HG02943 (cell line): ENCODE results near the gene ASTL.
A peak's percentile ranks its signal among the peaks of the same experiment; 100 is the strongest.
"Not testable (repeated sequence)": the region's sequence is repeated elsewhere in the genome, so short reads cannot be mapped to it uniquely, and the experiment has no call there.

ENCODE experiments used
- ATAC-seq: cut with Tn5 transposase; IDR thresholded peaks from one replicate; pipeline ENCODE4 v1.9.1; 2021; ENCODE audit warnings: mild to moderate bottlenecking, low read depth, moderate library complexity; ENCODE audit not compliant: unreplicated experiment

The ASTL gene

DNA sequence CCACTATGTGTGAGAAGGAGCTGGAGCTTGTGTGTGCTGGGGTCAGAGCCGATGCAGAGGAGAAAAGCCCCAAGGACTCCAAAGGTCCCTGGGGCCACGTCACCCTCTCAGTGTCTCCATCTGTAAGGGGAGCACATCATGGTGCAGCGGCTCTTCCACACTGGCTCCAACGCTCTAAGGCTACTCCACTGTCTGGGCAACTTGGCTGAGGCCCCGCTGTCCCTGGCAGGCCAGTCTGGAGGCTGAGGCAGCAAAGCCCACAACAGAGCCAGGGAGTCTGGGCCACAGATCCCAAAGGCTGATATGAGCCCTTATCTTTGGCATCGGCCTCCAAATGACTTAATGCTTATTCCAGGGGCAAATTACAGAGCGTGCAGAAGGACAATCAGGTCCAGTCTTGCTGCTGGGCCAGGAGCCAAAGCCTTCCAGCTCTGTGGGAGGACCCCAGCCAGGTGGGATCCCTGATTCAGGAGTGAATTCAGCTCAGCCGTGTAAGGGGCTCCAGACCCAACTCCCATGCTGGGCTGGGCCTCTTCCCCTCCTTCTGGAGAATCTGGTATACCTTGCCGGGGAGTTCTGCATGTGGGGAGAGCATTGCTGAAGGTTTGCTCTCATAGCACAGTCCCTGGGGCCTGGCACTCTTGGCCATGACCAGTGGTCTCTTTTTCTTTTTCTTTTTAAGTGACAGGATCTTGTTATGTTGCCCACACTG, 8.7 kb upstream of the ASTL start:
- ATAC-seq = no peak

DNA sequence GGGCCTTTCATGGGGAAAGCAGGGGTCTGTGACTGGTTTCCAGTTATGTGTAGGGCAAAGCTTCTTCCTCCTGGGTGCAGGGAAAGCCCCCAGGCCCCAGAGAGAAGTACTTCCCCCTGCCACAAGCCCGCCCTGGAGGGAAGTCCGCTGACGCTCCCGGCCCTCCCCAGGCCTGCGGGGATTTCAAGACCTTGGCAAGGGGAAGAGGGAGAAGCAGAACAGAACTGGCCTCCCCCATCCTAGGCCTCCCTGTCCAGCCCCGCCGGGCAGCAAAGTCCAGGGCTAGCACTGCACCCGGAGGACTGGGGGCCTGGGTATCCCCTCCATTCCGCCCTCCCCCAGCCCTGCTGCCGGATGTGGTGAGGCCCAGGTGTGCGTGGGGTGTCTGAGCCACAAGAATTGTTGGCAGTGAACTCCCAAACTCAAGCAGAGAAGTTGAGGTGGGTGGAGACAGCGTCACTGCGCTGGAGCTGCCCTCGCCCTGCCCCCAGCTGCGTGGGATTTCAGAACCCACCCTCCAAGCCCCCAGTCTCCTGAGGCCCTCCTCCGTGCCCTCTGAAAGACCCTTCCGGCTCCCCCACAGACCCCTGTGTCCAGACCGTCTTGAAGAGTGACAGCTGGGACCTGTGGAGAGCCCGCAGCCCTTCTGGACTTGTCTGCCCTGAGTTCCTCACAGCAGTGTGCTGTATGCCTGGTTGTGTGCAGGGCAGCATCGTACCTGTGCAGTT, 8.0 kb upstream of the ASTL start:
- ATAC-seq = peak; percentile 32

DNA sequence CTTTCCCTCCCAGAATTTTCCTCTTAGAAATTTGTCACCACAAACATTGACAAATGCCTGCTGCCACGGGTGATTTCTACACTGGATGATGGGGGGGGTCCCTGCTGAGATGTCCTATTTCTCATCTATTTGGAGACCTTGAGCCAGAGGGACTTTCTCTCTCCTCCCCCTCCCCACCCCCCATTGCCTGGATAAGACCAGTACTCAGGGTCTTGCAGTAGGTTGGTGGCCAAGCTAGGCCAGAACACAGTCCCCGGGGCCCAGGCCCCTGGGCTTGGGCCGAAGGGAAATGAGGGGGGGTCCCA, 7.5 kb upstream of the ASTL start:
- ATAC-seq = no peak

DNA sequence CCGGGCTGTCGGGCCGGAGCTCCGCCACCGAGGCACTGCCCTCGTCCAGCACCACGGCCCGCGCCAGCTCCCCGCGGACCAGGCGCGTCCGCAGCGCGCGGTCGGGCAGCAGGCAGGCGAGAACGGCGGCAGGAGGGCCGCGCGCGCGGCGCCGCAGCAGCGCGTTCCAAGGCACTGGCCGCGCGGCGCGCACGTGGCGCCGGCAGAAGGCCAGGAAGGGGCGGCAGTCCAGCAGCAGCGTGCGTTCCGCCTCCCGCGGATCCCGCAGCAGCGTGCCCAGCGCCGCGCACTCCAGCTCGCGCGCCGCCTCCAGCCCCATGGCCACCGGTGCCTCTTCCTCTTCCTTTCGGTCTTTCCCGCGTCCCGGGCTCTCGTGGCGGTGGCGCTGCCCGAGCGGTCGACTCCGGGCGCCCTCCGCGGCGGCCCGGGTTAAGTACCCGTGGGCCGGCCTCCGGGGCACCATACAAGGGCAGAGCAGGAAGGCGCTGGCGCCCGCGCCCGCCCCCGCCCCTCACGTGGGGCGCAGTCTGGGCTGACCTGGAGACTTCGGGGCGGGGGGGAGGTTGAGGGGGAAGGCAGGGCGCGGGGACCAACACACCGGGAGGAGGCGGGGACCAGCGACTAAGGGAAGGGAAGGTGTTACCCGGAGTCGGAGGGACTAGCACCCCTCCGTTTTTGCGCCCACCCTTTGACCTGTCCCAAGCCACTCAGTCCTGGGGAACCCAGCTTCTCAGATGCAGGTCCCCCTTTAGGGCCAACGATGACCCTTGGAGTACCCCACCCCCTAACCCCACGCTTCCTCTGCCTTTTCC, 6.9 kb upstream of the ASTL start, which contains the start of gene DUSP2:
DUSP2 (minus strand) TSS at position 405 of the 812 bp plus-strand sequence; CDS start at position 319, 86 bp downstream.
- peak; percentile 45 for ATAC-seq

DNA sequence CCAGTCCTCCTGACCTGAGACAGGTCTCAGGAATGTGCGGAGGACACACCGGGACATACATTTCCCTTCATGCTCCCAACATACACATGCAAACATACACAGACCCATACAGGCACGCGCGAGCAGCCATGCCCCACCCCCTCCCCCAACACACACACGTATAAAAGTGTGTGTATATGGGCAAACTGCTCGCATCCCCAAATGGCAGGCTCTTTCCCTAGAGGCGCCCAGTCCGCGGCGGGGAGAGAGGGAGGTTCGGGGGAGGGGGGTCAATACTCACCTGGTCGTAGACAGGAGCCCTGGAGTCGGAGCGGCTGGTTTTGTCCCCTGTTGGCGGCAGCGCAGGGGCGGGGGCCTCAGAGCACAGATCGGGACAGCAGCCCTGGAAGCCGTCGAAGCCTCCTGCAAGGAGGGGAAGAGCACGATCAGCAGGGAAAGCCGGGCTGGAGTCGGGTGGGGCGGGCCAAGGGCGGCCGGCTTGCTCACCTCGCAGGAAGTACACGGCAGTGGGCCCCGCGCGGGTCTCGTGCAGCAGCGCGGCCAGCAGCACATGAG, 6.3 kb upstream of the ASTL start:
- ATAC-seq = no peak

DNA sequence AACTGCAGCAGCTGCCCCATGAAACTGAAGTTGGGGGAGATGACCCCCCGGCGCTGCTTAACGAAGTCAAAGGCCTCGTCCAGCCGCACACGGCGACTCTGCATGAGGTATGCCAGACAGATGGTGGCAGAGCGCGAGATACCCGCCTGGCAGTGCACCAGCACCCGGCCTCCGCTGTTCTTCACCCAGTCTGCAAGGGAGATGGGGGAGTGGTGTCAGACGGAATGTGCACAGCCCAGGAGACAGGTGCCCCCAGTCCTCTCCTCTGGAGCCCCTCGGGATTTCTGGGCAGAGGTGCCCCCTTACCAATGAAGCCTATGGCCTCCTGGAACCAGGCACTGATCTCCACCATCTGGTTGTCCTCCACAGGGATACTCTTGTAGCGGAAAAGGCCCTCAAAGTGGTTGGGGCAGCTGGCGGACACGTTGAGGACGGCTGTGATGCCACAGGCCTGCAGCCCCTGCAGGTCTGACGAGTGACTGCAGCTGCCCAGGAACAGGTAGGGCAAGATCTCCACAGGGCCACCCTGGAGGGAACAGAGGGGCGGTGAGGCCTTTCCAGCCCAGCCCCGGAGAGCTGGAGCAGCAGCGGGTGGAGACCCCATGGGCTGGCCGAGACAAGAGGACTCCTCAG, 5.7 kb upstream of the ASTL start:
- no peak for ATAC-seq

DNA sequence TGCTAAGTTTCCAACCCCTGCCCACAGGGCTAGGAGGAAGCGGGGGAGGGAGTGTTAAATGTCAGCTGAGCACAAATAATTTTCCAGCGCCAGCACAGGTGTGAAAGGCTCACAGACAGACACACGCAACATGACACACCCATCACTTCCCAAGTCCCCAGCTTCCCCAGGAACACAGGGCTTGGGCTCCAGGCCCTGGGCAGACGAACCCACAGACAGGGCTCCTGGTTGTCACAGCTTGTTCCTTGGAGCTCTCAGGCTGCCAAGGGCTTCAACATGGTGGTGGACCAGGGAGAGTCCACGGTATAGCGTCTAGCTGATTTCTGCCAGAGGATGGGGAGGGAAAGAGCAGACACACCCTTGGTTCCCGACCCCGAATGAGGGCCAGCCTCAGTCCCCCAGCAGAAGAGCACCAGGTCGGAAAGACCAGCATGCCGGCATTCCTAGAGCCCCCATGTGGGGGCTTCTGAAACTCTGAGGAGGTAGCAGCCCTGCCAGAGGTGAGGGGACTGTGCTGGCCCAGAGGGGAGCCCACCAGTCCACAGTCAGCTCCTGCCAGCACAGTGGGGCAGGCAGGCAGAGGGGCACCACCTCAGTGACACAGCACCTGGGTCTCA, 5.0 kb upstream of the ASTL start:
- no peak for ATAC-seq

DNA sequence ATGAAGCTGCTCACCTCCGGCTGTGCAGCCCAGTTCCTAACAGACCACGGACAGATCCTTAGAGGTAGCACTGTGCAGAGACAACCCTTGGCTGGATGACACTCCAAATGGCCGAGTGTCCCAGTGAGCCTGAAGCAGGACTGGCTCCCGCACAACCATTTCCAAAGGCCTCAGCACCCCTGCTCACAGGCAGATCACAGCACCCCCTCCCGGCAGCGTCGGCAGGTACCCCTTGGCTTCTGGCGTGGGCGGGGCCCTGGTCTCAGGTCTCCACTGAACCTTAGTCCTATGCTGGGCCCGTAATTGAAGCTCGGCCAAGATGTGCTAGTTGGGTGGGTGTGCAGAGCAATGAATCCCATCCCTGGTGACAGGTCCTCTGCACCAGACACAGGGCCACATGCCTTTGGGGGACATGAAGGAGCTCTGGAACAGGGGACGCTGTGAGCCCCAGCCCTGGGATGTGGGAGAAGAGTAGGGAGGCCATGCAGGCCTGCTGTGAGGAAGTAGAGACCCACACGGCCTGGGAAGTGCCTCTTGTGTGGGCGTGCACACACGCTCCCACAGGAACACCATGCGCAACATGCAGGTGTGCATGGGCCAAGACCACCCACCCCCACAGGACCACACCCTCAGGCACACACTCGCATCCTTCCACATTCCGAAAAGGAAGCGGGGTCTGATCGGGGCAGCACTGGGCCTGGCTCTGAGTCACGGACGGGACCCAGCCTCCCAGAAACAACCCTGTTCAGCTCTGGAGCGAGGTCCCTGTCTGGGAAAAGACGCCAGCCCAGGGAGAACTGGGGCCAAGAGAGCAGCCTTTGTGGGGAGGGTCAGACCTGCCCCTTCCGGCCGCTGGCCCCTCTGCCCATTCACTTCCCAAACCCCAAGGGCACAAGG, 4.2 kb upstream of the ASTL start:
- ATAC-seq = no peak

DNA sequence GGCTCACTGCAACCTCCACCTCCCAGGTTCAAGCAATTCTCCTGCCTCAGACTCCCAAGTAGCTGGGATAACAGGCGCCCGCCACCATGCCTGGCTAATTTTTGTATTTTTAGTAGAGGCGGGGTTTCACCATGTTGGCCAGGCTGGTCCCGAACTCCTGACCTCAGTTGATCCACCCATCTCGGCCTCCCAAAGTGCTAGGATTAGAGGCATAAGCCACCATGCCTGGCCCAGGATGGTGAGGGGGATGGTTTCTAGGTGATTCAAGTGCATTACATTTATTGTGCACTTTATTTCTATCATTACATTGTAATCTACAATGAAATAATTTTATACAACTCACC, 3.3 kb upstream of the ASTL start:
- ATAC-seq = not testable (repeated sequence)

DNA sequence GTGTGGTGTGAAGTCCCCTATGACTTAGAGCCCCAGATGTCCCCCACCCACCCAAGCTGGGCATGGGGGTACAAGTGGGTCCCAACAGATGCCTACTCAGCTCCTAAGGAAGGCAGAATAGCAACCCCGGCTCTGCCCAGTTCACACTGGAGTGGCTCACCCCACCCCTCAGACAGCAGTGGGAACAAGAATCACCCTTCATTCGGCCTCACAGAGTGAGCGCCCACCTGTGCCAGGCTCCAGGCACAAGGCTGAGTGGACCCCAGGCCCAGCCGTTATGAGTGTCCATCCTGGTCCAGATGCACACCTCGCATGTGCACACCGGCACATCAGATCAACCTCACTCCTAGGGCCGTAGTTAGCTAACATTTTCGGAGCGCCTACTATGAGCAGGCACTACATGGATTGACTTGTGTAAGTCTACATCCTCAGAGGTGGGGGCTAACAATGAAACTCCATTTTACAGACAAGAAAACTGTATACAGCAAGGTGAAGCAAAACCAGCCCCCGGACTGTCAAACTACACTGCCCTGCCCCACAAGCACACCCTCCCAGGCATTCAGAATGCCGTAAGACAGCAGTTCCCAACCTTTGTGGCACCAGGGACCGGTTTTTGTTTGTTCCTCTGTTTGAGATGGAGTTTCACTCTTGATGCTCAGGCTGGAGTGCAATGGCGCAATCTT, 2.8 kb upstream of the ASTL start:
- no peak for ATAC-seq

DNA sequence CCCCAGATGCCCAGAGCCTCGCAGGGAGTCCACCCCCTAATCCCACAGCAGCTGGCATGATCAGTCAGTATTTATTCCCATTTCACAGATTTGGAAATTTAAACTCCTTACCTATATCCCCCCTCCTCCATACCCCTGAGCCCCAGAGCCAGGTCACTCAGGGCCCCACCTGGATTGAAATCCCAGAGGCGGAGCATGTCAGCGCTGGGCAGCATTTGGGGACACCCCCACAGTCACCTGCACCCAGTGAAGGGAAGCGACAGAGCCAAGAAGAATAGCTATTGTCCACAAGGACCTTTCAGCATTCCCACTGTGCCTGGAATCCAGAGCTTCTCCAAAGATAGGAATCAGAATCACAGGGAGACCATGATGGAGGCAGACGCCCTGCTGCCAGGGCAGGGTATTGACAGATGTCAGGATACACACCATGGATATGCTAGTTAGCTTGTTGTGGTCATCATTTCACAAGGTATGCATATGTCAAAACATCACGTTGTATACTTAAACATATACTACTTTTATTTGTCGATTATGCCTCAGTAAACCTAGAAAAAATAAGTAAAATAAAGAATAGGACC, 968 bp upstream of the ASTL start:
- ATAC-seq = no peak

DNA sequence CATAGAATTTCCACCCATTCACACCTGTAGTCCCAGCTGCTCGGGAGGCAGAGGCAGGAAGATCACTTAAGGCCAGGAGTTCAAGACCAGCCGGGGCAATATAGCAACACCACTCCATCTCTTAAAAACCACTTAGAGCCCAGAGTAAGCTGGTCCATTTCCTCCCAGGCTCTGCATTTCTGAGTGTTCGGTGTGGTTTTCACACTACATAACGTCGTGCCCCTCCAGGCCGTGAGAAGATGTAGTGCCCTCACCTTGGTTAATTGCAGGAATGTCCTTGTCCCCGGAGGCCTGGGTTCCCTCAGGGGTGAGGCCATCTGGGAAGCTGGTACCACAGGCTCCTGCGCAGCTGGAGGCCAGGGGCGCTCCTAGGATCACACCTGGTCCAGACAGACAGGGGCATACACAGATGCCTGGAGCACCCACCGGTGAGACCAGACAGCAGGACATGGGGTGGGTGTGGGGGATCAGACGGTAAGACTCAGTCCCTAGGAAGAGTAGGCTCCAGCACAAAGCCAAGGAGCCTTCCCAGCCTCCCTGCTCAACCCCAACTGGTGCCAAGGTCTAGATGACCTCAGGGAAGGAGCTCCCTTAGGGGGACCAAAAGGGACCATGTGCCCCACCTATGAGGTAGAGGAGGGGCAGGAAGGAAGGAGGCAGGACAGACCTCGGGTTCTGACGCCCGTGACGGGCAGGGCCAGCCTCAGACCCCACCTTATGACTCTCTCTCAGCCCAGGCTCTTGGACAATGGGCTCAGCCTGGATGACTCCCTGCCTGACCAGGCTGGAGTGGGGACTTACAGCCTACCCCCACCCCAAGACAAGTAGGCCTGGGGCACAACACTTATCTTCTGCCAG, 752 bp downstream of the ASTL start:
- ATAC-seq = no peak

DNA sequence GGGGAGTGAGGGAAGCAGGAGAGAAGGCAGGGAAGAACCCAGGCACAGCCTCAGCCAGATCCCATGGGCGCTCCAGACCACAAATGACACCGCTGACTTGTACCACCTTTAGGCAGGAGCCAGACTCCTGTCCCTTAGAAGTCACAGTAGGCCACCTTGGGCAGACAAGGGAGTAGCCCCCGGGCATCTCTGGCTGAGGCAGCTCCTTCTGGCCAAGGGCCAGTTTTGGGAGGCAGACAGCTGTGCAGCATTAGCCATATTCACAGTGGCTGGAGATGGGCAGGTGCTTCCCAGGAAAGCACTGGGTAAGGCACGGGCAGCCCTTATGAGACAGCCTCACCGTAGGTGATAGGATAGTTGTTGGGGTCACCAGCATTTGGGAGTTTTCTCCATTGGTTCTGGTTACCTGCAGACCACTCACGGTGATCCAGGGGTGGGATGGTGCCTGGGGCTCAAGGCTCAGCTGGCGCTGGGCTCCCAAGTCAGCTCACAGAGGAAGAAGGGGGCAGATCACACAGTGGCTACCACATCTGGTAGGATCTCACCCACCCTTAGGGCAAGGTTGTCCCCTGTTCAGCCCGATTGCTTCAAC, 2.1 kb downstream of the ASTL start:
- ATAC-seq = no peak

DNA sequence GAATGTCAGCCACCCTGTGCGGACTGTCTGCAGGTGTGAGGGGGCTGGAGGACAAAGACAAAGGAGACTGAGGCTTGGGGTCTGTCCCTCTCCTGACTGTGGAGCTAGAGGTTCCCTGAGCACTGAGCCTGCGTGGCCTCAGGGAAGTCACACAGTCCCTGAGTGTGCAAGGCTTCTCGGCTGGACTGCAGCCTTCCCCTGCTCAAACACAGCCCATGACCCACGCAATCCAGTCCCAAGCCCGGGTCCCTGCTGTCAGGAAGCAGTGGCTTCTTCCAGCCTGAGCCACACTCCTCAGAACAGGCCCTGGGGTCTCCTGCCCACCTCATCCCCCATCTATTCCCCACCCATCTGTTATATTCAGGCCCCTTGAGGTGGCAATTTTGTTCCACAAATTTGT, 2.7 kb downstream of the ASTL start:
- ATAC-seq = no peak

DNA sequence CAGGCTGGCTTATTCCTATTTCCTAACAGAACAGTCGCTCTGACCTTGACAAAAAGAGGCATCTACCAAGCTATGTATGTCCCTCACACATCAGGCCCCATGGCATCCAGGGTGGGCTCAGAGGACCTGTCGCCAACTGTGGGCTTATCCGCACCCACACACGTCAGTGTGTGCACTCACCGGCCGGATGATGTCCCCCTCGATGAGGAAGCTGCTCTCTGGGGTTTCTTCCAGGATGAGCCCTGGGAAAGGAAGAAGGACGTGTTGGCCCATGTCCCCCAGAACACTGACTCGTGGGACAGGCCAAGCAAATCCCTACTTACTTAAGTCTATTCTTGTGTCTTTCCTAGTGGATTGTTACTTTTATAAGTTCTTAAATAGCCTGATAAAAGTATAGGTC, 3.1 kb downstream of the ASTL start:
- ATAC-seq = no peak

DNA sequence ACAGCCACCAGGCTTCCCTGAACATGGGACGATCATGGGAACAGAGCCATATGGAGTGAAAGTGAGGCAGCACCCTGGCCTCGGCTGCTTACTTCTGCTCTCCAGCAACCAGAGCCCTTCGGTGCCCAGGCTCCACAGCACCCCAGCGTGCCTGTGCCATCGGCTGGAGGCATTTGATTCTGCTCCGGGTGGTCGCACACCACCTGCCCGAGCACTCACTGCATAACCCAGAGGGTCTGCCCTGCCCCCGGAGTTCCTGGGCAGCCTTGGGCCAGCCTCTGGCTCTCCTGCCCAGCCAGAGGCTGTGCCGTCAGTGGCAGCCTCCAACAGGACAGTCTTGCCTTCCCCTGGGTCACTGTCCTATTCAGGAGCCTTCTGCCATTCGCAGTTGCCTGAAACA, 3.9 kb downstream of the ASTL start:
- no peak for ATAC-seq
